MM.1S (cell line): ENCODE measurements around the gene PTPN1.

Experiments used
- DNase-seq: peaks from one replicate; pipeline ENCODE4 v3.0.0-alpha.2; 2015
- H2AFZ ChIP-seq: fragments of 300-600 bp; sonication (generic); 2 replicates; pipeline ENCODE4 v1.6.0; 2016; ENCODE audit warnings: antibody characterized with exemption, low read length
- H3F3A ChIP-seq: fragments of 300-600 bp; sonication (generic); 2 replicates; pipeline ENCODE4 v1.6.1; 2016; ENCODE audit warnings: mild to moderate bottlenecking, antibody characterized with exemption, low read length, moderate library complexity, mixed read lengths; ENCODE audit not compliant: insufficient read depth
- H3K27ac ChIP-seq: fragments of 300-600 bp; sonication (generic); 2 replicates; pipeline ENCODE4 v1.5.1; 2016; ENCODE audit warnings: mild to moderate bottlenecking, low read length
- H3K27me3 ChIP-seq: fragments of 300-600 bp; sonication (generic); replicated peaks from 2 replicates; pipeline ENCODE4 v1.6.0; 2016; ENCODE audit warnings: low read length; ENCODE audit not compliant: insufficient read depth
- H3K36me3 ChIP-seq: fragments of 300-600 bp; sonication (generic); replicated peaks from 2 replicates; pipeline ENCODE4 v1.6.1; 2016; ENCODE audit warnings: mild to moderate bottlenecking, low read length, mixed read lengths; ENCODE audit not compliant: insufficient read depth
- H3K4me1 ChIP-seq: fragments of 300-600 bp; sonication (generic); 2 replicates; pipeline ENCODE4 v1.6.1; 2016; ENCODE audit warnings: low read length, mixed read lengths
- H3K4me2 ChIP-seq: fragments of 300-600 bp; sonication (generic); 2 replicates; pipeline ENCODE4 v1.6.0; 2016; ENCODE audit warnings: low read depth, low read length
- H3K4me3 ChIP-seq: fragments of 300-600 bp; sonication (generic); 2 replicates; pipeline ENCODE4 v1.5.1; 2016; ENCODE audit warnings: low read length, mixed read lengths
- H3K79me2 ChIP-seq: fragments of 300-600 bp; sonication (generic); 2 replicates; pipeline ENCODE4 v1.6.1; 2016; ENCODE audit warnings: mixed run types, low read length, mixed read lengths
- H3K9ac ChIP-seq: fragments of 300-600 bp; sonication (generic); 2 replicates; pipeline ENCODE4 v1.6.1; 2016; ENCODE audit warnings: low read length, mixed read lengths
- H3K9me2 ChIP-seq: fragments of 300-600 bp; sonication (generic); replicated peaks from 2 replicates; pipeline ENCODE4 v1.6.1; 2016; ENCODE audit warnings: mild to moderate bottlenecking, low read length, mixed read lengths; ENCODE audit not compliant: insufficient read depth
- H3K9me3 ChIP-seq: fragments of 300-600 bp; sonication (generic); replicated peaks from 2 replicates; pipeline ENCODE4 v1.6.1; 2016; ENCODE audit warnings: mild to moderate bottlenecking, low read length, mixed read lengths; ENCODE audit not compliant: insufficient read depth
- H4K20me1 ChIP-seq: fragments of 300-600 bp; sonication (generic); 2 replicates; pipeline ENCODE4 v1.6.1; 2016; ENCODE audit warnings: mild to moderate bottlenecking, low read length, moderate library complexity, mixed read lengths; ENCODE audit not compliant: insufficient read depth
- EZH2 ChIP-seq: fragments of 300-600 bp; sonication (generic); optimal IDR thresholded peaks from 2 replicates; pipeline ENCODE3; 2017; ENCODE audit warnings: low read depth, mild to moderate bottlenecking, antibody characterized with exemption, low read length, mixed read lengths
- EZH2phosphoT487 ChIP-seq: fragments of 300-600 bp; sonication (generic); IDR thresholded peaks from 2 replicates; pipeline ENCODE4 v1.6.1; 2018; ENCODE audit warnings: antibody characterized with exemption, low read length
- TF ChIP-seq, protein P1 (sequence below): fragments of 300-600 bp; sonication (generic); IDR thresholded peaks from 2 replicates; pipeline ENCODE4 v1.5.1; 2016; ENCODE audit warnings: antibody characterized with exemption, low read length, mixed read lengths

The PTPN1 gene

DNA sequence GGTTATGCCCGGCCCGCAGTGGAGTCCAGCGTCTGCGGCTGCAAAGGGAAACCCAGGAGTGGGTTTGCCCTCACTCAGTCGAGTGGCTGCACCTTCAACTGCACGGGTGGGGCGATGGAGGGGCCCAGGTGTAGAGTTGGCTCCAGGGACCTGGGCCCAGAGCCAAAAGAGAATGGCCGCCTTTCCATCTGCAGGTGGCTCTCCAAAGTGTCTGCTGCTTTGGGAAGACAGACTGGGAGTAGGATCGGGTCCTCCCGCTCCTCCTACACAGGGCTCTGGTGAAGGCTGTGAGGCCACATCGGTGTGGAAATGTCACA lies 80.1 kb downstream of the PTPN1 start:
- no peaks in the 10 kb centered on the region for H3K9me2 ChIP-seq
- H3K79me2 ChIP-seq: no peaks in the 10 kb centered on the region
- no peak overlapping the region for H3K9ac ChIP-seq
- H4K20me1 ChIP-seq: 0 out of 2 replicates have a peak, but pooled peaks cover 4% of the 10 kb centered on the region
- H3K9me3 ChIP-seq: no peaks in the 10 kb centered on the region
- H3K27me3 ChIP-seq: no peaks in the 10 kb centered on the region
- TF ChIP-seq EZH2 (no peak), EZH2phosphoT487 (no peak)
- TF ChIP-seq, protein P1, sequence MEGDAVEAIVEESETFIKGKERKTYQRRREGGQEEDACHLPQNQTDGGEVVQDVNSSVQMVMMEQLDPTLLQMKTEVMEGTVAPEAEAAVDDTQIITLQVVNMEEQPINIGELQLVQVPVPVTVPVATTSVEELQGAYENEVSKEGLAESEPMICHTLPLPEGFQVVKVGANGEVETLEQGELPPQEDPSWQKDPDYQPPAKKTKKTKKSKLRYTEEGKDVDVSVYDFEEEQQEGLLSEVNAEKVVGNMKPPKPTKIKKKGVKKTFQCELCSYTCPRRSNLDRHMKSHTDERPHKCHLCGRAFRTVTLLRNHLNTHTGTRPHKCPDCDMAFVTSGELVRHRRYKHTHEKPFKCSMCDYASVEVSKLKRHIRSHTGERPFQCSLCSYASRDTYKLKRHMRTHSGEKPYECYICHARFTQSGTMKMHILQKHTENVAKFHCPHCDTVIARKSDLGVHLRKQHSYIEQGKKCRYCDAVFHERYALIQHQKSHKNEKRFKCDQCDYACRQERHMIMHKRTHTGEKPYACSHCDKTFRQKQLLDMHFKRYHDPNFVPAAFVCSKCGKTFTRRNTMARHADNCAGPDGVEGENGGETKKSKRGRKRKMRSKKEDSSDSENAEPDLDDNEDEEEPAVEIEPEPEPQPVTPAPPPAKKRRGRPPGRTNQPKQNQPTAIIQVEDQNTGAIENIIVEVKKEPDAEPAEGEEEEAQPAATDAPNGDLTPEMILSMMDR: no peak
- H2AFZ ChIP-seq: no peak overlapping the region
- peaks cover 5% of the 10 kb centered on the region for H3K4me1 ChIP-seq
- H3F3A ChIP-seq: no peaks in the 10 kb centered on the region
- no peaks in the 10 kb centered on the region for H3K36me3 ChIP-seq
- no peak overlapping the region for H3K4me2 ChIP-seq
- no peak for DNase-seq
- no peak overlapping the region for H3K4me3 ChIP-seq
- no peak overlapping the region for H3K27ac ChIP-seq

DNA sequence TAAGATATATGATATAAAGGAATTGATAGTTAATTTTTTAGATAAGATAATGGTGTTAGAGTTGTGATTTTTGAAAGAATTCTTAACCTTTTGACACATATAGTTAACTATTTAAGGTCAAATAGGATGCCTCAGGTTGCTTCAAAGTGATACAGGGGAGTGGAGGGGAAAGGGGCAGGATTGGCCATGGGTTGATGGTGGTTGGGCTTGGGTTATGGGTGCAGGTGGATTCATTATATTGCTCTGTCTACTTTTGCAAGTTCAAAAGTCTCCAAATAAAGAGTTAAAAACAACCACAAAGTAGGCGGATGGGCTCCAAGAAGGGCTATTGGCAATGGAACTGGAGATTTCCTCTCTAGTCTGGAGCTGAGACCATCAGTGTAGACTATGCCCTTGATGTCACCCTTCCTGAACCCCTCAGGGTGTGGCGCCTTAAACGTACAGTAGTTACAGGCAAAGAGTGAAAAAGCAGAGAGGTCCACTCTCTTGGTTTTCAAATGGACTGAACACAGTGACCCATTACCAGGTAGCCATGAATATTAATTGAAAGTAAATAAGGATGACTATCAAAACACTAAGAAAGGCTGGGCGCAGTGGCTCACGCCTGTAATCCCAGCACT lies 81.2 kb downstream of the PTPN1 start:
- no peaks in the 10 kb centered on the region for H3F3A ChIP-seq

DNA sequence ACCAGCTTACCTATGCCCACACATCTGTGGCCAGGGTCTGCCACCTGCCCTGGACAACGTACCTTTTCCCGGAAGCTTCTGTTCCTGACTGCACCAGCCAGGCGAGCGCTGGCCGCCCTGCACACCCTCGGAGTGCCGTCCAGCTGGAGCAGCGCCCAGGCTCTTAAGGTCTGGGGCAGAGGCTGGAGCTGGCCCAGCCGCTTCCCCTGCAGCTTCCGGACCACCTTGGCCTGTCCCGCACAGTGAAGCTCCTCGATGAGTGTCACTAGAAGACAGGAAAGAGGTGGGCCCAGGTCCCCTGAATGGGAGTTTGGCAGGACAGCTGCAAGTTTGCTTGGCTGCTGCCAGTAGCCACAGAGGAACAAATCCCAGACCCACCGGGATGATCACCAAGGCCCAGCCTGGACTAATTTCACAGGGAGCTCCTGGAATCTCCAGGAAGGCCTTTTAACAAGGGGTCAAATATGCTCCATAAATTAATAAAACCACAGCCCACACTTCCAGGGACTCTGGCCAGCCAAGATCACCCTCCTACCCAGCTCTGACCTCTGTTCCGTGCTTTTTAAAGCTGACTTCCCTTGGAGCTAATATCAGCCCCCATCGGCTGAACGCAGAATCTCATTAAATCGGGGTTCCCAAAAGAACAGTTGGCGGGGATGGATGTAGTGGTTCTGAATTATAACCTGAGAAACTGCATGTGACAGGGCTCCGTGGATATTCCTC lies 82.3 kb downstream of the PTPN1 start:
- Histone ChIP-seq H3K9me3 (no peaks in the 10 kb centered on the region), H3F3A (no peaks in the 10 kb centered on the region), H3K4me1 (peaks cover 5% of the 10 kb centered on the region), H3K9ac (no peak overlapping the region), H3K4me2 (no peak overlapping the region), H3K79me2 (no peaks in the 10 kb centered on the region), H3K4me3 (no peak overlapping the region), H3K36me3 (no peaks in the 10 kb centered on the region), H3K27me3 (peaks cover 5% of the 10 kb centered on the region; the same call in 1 of the 2 replicates), H3K9me2 (no peaks in the 10 kb centered on the region), H3K27ac (no peak overlapping the region), H4K20me1 (0 out of 2 replicates have a peak, but pooled peaks cover 4% of the 10 kb centered on the region), H2AFZ (no peak overlapping the region)
- TF ChIP-seq EZH2phosphoT487: no peak
- TF ChIP-seq EZH2: no peak
- TF ChIP-seq, protein P1: no peak
- DNase-seq: no peak

More for the DNA sequence above, 81.2 kb downstream of the PTPN1 start:
- Histone ChIP-seq H3K36me3 (no peaks in the 10 kb centered on the region), H3K27ac (no peak overlapping the region), H3K4me1 (peaks cover 5% of the 10 kb centered on the region), H3K9me2 (no peaks in the 10 kb centered on the region), H3K4me3 (no peak overlapping the region), H2AFZ (no peak overlapping the region), H3K27me3 (peaks cover 5% of the 10 kb centered on the region; the same call in 1 of the 2 replicates), H3K9ac (no peak overlapping the region), H3K4me2 (no peak overlapping the region), H3K79me2 (no peaks in the 10 kb centered on the region), H3K9me3 (no peaks in the 10 kb centered on the region), H4K20me1 (0 out of 2 replicates have a peak, but pooled peaks cover 4% of the 10 kb centered on the region)
- TF ChIP-seq EZH2phosphoT487 (no peak), EZH2 (no peak)
- TF ChIP-seq, protein P1: no peak
- no peak for DNase-seq
